HEK293 (cell line): ENCODE results near the gene GPRIN2.

Experiments
- CTCF ChIA-PET: fragments of 350-600 bp; formaldehyde crosslinking; extraction: SDS; loops from one replicate; lab custom pipeline; 2021; ENCODE audit warnings: antibody characterized with exemption; lab: Yijun Ruan, JAX
- POLR2A ChIA-PET: fragments of 300-600 bp; formaldehyde crosslinking; extraction: SDS; loops from one replicate; lab custom pipeline; 2020; ENCODE audit warnings: antibody characterized with exemption, inconsistent platforms; lab: Yijun Ruan, JAX
- H3K27ac ChIP-seq: fragments of 200-500 bp; sonication (Bioruptor generic); 2 replicates; pipeline ENCODE4 v1.5.1; 2014; ENCODE audit warnings: low read depth, low read length, control low read depth, inconsistent platforms; ENCODE audit errors: extremely low read depth
- H3K36me3 ChIP-seq, 2 experiments: fragments of 200-500 bp in 1 of 2; sonication (Bioruptor generic) in 1 of 2; 1 replicate in 1 of 2; 2 replicates in 1 of 2; pipeline ENCODE4 v1.5.1; 2014 to 2017; ENCODE audit warnings: inconsistent platforms in 2 of 2, low read length in 2 of 2; ENCODE audit not compliant: control insufficient read depth in 2 of 2, insufficient read depth in 1 of 2
- H3K4me1 ChIP-seq: fragments of 200-500 bp; sonication (Bioruptor generic); 2 replicates; pipeline ENCODE4 v1.5.1; 2014; ENCODE audit warnings: mild to moderate bottlenecking, low read length, inconsistent platforms; ENCODE audit not compliant: control insufficient read depth, insufficient read depth
- H3K4me3 ChIP-seq: 2 replicates; pipeline ENCODE4 v1.5.1; 2011; ENCODE audit warnings: low read depth, mild to moderate bottlenecking, control low read depth, low read length, moderate library complexity
- H3K9me3 ChIP-seq: fragments of 200-500 bp; sonication (Bioruptor generic); 2 replicates; pipeline ENCODE4 v1.5.1; 2014; ENCODE audit warnings: low read depth, low read length, inconsistent platforms; ENCODE audit not compliant: control insufficient read depth, insufficient read depth
- ZNF202 ChIP-seq: fragments of 450-650 bp; formaldehyde crosslinking; IDR thresholded peaks from 2 replicates; pipeline ENCODE4 v1.5.1; 2016; ENCODE audit warnings: missing biosample characterization, missing genetic modification characterization, borderline replicate concordance
- ZNF416 ChIP-seq: fragments of 450-650 bp; formaldehyde crosslinking; IDR thresholded peaks from 2 replicates; pipeline ENCODE4 v1.5.1; 2016; ENCODE audit warnings: missing biosample characterization, missing genetic modification characterization
- ZNF561 ChIP-seq: fragments of 450-650 bp; IDR thresholded peaks from 2 replicates; pipeline ENCODE4 v1.5.1; 2018; ENCODE audit warnings: missing biosample characterization, missing genetic modification characterization, borderline replicate concordance
- ZNF624 ChIP-seq: fragments of 450-650 bp; formaldehyde crosslinking; IDR thresholded peaks from 2 replicates; pipeline ENCODE4 v1.5.1; 2017; ENCODE audit warnings: missing biosample characterization, missing genetic modification characterization
- TF ChIP-seq, protein P1 (sequence below): fragments of 450-650 bp; formaldehyde crosslinking; IDR thresholded peaks from 2 replicates; pipeline ENCODE4 v1.5.1; 2017; ENCODE audit warnings: missing biosample characterization, missing genetic modification characterization
- TF ChIP-seq, protein P2 (sequence below): fragments of 450-650 bp; formaldehyde crosslinking; IDR thresholded peaks from 2 replicates; pipeline ENCODE4 v1.5.1; 2016; ENCODE audit warnings: missing biosample characterization, missing genetic modification characterization
- TF ChIP-seq, protein P3 (sequence below): fragments of 450-650 bp; formaldehyde crosslinking; IDR thresholded peaks from 2 replicates; pipeline ENCODE4 v1.5.1; 2016; ENCODE audit warnings: missing biosample characterization, missing genetic modification characterization
- TF ChIP-seq, protein P4 (sequence below): fragments of 450-650 bp; formaldehyde crosslinking; IDR thresholded peaks from 2 replicates; pipeline ENCODE4 v1.5.1; 2016; ENCODE audit warnings: missing biosample characterization, missing genetic modification characterization

Gene GPRIN2

DNA sequence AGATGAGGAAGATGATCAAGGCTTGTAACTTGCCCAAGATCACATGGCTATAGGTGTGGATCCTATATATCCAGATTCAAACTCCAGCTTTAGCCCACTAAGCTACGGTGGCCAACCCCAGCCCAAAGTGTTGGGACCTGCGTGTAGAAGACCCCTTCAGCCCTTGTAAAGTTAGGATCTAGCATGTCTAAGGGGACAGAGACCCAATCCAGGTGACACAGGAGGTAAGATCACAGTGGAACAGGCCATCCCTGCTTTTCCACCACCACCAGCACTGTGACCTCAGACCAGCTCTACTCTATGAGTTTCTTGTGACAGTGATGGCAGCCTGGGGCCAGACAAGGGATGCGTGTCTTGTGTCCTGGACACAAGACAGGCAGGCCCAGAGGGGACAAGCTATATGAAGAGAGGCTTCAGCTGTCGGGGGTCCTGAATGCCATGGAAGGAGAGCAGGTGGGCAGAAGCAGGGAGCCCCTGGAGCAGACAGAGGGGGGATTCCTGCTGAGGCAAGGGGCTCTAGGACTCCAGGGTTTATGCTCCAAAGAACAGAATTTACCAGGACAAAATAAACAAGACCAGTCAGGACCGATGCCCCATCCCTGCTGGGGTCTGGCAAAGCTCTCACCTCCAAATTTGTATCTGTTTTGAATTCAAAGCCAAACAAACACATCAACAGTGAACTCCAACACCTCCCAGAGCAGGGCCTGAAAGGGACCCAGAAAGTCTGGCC is 10.4 kb downstream of the GPRIN2 start:
- no peaks in the 10 kb centered on the region for H3K36me3 ChIP-seq
- no peak for TF ChIP-seq ZNF624 (tag by site-specific recombination)
- CTCF ChIA-PET = interaction anchor here (0.6 to 2.4 kb wide), 6 partner anchors 7 to 1930 kb away, joined by 3 to 6 read pairs (median 4); no protein-coding TSS in a partner anchor
- no peak overlapping the region for H3K27ac ChIP-seq
- POLR2A ChIA-PET = no interaction called here
- no peaks in the 10 kb centered on the region for H3K9me3 ChIP-seq
- no peak overlapping the region for H3K4me3 ChIP-seq
- H3K4me1 ChIP-seq = no peaks in the 10 kb centered on the region

DNA sequence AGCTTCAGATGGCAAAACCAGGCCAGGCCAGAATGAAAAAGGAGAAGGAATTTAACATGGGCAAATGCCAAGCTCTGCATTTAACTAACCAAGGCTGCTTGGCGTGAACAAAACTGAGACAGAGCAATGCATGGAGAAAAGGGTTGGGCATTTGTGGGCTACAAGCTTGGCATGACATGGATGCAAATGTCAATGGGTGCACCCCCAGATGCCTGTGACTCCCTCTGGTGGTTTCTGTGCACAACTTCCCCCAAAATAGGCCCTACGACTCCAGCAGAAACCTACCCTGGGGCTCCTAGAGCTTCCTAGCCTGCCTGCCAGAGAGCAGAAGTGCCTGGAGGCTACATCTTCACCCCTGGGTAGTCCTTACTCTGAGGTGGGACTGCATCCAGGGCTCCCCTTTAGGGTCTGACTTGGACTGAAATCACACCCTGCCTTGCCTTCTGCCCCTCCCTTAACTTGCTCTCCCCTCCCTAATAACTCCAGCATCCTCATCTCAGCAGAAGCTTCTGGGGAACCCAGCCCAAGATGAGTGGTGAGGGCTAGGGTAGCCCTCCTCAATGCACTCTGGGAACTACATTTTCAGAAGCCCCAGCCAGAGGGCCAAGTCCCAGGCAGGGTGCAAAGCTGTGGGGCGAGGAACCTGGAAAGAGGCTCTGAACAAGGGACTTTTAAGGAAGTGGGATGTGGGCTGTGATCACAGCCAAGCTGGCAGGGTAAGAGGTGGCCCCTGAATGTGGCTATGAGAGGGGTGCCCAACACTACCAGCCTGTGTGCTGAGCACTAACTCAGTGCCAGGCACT is 11.3 kb downstream of the GPRIN2 start:
- POLR2A ChIA-PET = no interaction called here

DNA sequence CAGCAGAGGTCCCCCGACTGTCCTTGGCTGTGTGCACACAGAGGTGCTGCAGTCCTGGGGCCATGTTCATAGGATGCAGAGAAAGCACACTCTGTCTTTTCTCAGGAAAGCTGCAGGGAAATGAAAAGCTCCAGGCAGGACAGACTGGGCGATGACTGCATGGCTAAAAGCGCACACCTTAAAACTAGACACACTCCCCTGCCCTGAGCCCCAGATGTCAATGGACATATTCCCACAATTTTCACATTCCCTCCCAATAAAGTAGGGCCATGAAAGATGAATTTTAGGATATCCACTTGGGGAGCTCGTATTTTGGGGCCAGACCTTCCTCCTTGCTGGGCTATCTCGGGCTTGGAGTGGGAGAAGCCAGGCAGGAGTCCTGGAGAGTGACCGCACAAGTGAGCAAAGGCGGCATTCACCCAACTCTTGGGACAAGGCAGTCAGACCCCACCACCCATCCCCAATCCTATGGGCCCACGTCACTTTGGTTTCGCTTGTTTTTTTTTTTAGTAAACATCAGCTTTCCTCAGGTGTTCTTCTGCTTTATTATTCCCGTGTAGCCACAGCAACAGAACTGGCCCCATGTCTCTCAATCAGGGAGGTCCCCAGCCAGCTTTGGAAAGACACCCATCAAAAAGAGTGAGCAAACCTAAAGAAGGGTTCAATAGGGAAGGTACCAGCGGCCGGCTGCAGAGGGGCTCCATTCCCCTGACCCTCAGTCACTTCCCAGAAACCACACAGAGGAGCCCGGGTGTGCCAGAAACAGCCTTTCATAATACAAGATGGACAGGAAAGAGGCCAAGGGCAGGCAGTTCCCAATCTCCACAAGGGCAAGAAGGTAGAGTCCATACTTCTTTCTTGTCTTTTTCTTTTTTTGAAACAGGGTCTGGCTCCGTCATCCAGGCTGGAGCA is 12.7 kb downstream of the GPRIN2 start:
- TF ChIP-seq, protein P1, sequence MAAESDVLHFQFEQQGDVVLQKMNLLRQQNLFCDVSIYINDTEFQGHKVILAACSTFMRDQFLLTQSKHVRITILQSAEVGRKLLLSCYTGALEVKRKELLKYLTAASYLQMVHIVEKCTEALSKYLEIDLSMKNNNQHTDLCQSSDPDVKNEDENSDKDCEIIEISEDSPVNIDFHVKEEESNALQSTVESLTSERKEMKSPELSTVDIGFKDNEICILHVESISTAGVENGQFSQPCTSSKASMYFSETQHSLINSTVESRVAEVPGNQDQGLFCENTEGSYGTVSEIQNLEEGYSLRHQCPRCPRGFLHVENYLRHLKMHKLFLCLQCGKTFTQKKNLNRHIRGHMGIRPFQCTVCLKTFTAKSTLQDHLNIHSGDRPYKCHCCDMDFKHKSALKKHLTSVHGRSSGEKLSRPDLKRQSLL (tag by site-specific recombination) = no peak
- no peak for TF ChIP-seq ZNF561 (tag by site-specific recombination)
- TF ChIP-seq ZNF202 = no peak
- TF ChIP-seq, protein P2, sequence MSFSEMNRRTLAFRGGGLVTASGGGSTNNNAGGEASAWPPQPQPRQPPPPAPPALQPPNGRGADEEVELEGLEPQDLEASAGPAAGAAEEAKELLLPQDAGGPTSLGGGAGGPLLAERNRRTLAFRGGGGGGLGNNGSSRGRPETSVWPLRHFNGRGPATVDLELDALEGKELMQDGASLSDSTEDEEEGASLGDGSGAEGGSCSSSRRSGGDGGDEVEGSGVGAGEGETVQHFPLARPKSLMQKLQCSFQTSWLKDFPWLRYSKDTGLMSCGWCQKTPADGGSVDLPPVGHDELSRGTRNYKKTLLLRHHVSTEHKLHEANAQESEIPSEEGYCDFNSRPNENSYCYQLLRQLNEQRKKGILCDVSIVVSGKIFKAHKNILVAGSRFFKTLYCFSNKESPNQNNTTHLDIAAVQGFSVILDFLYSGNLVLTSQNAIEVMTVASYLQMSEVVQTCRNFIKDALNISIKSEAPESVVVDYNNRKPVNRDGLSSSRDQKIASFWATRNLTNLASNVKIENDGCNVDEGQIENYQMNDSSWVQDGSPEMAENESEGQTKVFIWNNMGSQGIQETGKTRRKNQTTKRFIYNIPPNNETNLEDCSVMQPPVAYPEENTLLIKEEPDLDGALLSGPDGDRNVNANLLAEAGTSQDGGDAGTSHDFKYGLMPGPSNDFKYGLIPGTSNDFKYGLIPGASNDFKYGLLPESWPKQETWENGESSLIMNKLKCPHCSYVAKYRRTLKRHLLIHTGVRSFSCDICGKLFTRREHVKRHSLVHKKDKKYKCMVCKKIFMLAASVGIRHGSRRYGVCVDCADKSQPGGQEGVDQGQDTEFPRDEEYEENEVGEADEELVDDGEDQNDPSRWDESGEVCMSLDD = no peak
- TF ChIP-seq, protein P3, sequence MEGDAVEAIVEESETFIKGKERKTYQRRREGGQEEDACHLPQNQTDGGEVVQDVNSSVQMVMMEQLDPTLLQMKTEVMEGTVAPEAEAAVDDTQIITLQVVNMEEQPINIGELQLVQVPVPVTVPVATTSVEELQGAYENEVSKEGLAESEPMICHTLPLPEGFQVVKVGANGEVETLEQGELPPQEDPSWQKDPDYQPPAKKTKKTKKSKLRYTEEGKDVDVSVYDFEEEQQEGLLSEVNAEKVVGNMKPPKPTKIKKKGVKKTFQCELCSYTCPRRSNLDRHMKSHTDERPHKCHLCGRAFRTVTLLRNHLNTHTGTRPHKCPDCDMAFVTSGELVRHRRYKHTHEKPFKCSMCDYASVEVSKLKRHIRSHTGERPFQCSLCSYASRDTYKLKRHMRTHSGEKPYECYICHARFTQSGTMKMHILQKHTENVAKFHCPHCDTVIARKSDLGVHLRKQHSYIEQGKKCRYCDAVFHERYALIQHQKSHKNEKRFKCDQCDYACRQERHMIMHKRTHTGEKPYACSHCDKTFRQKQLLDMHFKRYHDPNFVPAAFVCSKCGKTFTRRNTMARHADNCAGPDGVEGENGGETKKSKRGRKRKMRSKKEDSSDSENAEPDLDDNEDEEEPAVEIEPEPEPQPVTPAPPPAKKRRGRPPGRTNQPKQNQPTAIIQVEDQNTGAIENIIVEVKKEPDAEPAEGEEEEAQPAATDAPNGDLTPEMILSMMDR (tag by site-specific recombination) = no peak
- TF ChIP-seq, protein P4, sequence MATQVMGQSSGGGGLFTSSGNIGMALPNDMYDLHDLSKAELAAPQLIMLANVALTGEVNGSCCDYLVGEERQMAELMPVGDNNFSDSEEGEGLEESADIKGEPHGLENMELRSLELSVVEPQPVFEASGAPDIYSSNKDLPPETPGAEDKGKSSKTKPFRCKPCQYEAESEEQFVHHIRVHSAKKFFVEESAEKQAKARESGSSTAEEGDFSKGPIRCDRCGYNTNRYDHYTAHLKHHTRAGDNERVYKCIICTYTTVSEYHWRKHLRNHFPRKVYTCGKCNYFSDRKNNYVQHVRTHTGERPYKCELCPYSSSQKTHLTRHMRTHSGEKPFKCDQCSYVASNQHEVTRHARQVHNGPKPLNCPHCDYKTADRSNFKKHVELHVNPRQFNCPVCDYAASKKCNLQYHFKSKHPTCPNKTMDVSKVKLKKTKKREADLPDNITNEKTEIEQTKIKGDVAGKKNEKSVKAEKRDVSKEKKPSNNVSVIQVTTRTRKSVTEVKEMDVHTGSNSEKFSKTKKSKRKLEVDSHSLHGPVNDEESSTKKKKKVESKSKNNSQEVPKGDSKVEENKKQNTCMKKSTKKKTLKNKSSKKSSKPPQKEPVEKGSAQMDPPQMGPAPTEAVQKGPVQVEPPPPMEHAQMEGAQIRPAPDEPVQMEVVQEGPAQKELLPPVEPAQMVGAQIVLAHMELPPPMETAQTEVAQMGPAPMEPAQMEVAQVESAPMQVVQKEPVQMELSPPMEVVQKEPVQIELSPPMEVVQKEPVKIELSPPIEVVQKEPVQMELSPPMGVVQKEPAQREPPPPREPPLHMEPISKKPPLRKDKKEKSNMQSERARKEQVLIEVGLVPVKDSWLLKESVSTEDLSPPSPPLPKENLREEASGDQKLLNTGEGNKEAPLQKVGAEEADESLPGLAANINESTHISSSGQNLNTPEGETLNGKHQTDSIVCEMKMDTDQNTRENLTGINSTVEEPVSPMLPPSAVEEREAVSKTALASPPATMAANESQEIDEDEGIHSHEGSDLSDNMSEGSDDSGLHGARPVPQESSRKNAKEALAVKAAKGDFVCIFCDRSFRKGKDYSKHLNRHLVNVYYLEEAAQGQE (tag by site-specific recombination) = no peak
- TF ChIP-seq ZNF416 (tag by site-specific recombination) = no peak
- no peak overlapping the region for H3K4me3 ChIP-seq
- H3K27ac ChIP-seq = no peak overlapping the region
- no peaks in the 10 kb centered on the region for H3K36me3 ChIP-seq
- ChIA-PET CTCF (interaction anchor here (0.6 to 2.4 kb wide), 6 partner anchors 9 to 1707 kb away, joined by 3 to 6 read pairs (median 4); no protein-coding TSS in a partner anchor), POLR2A (no interaction called here)
- no peaks in the 10 kb centered on the region for H3K4me1 ChIP-seq
- H3K9me3 ChIP-seq = no peaks in the 10 kb centered on the region

More for the DNA sequence above, 11.3 kb downstream of the GPRIN2 start:
- TF ChIP-seq, protein P3 (tag by site-specific recombination) = peak; percentile 46; the same call in 1 of the 2 replicates
- no peak for TF ChIP-seq ZNF561 (tag by site-specific recombination)
- no peaks in the 10 kb centered on the region for H3K36me3 ChIP-seq
- H3K9me3 ChIP-seq = no peaks in the 10 kb centered on the region
- H3K4me1 ChIP-seq = no peaks in the 10 kb centered on the region
- H3K4me3 ChIP-seq = no peak overlapping the region
- CTCF ChIA-PET = interaction anchor here (0.6 to 2.4 kb wide), 9 partner anchors 8 to 1931 kb away, joined by 3 to 6 read pairs (median 4); partner anchors contain the start of gene GPRIN2
- no peak overlapping the region for H3K27ac ChIP-seq
